ENCODE data around the gene ELFN1.
A peak's percentile ranks its signal among the peaks of the same experiment; 100 is the strongest.
"Not testable (repeated sequence)": the region's sequence is repeated elsewhere in the genome, so short reads cannot be mapped to it uniquely, and the experiment has no call there.

The ELFN1 gene

GRCh38 chr7:1713502-1714484, 43.7 kb downstream of the ELFN1 start:
- peak; percentile 56 for DNase-seq

GRCh38 chr7:1714583-1715330, 44.7 kb downstream of the ELFN1 start:
- DNase-seq, result no peak

- DNase-seq, result no peak
Measured at GRCh38 chr7:1715331-1715625, 45.2 kb downstream of the ELFN1 start.

- no peak for DNase-seq
Measured at GRCh38 chr7:1715671-1716074, 45.6 kb downstream of the ELFN1 start.

GRCh38 chr7:1716263-1717094, 46.4 kb downstream of the ELFN1 start:
- DNase-seq, result no peak

- DNase-seq, result no peak
Measured at GRCh38 chr7:1717095-1717483, 47.0 kb downstream of the ELFN1 start.

- no peak for DNase-seq
Measured at GRCh38 chr7:1717903-1718676, 48.0 kb downstream of the ELFN1 start.

- DNase-seq, result not testable (repeated sequence)
Measured at GRCh38 chr7:1718850-1719249, 48.8 kb downstream of the ELFN1 start.

- DNase-seq, result not testable (repeated sequence)
Measured at GRCh38 chr7:1719256-1719655, 49.2 kb downstream of the ELFN1 start.

- no peak for DNase-seq
Measured at GRCh38 chr7:1719913-1720312, 49.8 kb downstream of the ELFN1 start.

- DNase-seq, result peak; percentile 83
Measured at GRCh38 chr7:1720326-1720725, 50.2 kb downstream of the ELFN1 start.

GRCh38 chr7:1721047-1721690, 51.1 kb downstream of the ELFN1 start:
- no peak for DNase-seq

GRCh38 chr7:1723254-1723653, 53.2 kb downstream of the ELFN1 start:
- DNase-seq, result no peak

- DNase-seq, result no peak
Measured at GRCh38 chr7:1724118-1724910, 54.2 kb downstream of the ELFN1 start.

- DNase-seq, result peak; percentile 95
Measured at GRCh38 chr7:1725199-1725690, 55.2 kb downstream of the ELFN1 start.

GRCh38 chr7:1725766-1726630, 55.9 kb downstream of the ELFN1 start:
- no peak for DNase-seq

- no peak for DNase-seq
Measured at GRCh38 chr7:1727079-1727478, 57.0 kb downstream of the ELFN1 start.

- peak; percentile 52 for DNase-seq
Measured at GRCh38 chr7:1727812-1728570, 57.9 kb downstream of the ELFN1 start.

- no peak for DNase-seq
Measured at GRCh38 chr7:1729183-1729582, 59.1 kb downstream of the ELFN1 start.

All from NCI-H1092 (cell line).